Effector CD4-positive, alpha-beta T cell (primary cell): ENCODE results near the gene LAS1L.
"Not testable (repeated sequence)": the region's sequence is repeated elsewhere in the genome, so short reads cannot be mapped to it uniquely, and the experiment has no call there.

Experiments used
- DNase-seq: peaks from one replicate; pipeline ENCODE4 v3.0.0-alpha.2; 2020

Gene LAS1L

DNA sequence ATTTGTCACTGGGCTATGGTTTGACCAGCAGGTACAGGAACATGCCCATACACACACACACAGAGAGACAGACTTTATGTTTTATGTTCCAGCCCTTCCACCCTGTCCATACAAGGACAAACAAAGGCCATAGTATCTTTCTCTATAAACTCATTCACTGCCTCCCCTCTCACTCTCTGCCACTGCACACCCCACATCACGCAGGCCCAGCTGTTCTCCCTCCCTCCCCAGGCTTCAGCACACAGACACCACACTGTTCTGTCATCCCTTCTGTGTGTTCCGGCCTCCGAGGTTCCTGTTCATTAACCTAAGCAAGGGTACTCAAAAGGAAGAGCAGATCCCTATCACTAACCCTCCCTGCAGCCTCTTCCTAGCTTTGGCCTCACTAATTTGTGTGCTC, 17.8 kb downstream of the LAS1L start:
- DNase-seq: no peak

GRCh38 chrX:65513610-65514009, 21.0 kb downstream of the LAS1L start:
- no peak for DNase-seq

DNA sequence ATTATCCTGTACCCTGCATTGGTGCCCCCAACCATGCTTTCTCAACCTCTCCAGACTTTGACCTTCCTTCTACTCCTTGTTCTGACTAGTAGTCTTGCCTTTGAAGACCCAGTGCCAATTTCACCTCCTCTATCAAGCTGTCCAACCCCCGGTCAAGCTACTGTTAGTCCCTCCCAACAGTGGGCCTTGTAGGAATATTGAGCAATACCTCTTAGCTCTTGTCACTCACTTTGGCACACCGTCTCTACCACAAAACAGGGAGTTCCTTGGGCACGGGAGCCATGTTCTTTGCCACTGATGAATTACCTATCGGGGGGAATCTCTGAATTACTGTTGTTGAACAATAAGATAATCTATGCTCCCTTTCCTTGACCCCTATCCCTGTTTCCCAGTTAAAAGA, 25.2 kb downstream of the LAS1L start:
- DNase-seq: no peak

- no peak for DNase-seq
Measured at GRCh38 chrX:65508851-65509250, 25.7 kb downstream of the LAS1L start.

DNA sequence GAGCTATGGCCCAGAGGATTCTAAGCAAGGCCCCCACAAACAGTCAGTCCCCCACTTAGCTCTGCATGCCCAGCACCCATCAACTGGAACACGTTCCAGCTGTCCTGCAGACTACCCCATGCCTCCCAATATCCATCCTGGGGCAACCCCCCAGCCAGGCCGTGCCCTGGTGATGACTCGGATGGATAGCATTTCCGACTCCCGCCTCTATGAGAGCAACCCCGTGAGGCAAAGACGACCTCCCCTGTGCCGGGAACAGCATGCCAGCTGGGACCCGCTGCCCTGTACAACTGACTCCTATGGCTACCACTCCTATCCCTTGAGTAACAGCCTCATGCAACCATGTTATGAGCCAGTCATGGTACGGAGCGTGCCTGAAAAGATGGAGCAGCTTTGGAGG, 32.0 kb downstream of the LAS1L start:
- no peak for DNase-seq

GRCh38 chrX:65493431-65493830, 41.2 kb downstream of the LAS1L start:
- DNase-seq: no peak

DNA sequence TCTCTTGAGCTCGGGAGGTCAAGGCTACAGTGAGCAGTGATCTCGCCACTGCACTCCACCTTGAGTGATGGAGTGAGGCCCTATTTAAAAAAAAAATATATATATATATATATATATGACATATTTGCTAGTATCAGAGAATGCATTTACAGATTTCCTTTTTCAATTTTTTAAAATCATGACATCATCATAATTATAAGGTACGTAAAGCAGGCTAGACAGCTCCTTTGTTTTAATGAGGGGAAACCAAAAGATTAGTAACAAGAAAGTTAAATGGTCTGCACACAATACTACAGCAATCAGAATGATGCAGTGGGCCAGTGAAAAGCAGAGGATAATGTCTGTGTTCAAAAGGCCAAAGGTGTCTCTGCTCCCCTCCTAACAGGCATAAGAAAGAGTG, 43.0 kb downstream of the LAS1L start:
- DNase-seq: no peak

DNA sequence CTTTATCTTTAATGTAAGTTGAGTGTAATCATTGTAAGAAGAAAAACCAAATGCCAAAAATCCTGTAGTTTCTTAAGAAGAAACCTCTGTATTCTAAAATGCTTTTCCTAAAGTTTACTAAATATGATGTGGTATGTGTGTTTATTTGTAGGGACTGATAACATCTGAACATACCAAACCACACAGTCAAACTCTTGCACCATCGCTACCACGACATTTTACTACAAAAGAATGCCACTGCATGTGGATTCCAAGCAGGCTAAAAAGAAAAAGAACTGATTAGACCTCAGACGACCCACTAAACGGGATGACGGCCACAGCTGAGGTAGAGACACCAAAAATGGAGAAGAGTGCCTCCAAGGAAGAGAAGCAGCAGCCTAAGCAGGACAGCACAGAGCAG, 46.1 kb downstream of the LAS1L start:
- no peak for DNase-seq

DNA sequence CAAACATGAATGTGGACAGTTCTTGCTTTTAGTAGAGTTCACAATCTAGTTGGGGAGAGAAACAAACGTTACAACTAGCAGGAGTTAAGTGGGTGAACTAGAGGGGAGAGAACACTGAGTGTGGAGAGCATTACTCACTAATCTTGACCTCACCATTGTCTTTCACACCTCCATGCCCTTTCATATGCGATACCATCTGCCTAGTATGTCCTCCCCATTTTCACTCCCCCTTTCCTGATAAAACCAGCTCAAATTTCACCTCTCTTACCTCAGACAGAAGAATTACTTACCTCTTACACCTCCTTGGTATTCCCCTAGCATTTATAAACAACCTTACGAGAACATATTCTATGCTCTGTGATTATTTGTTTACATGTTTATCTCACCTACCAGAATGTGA, 53.6 kb downstream of the LAS1L start:
- no peak for DNase-seq

GRCh38 chrX:65479102-65479501, 55.5 kb downstream of the LAS1L start:
- DNase-seq: not testable (repeated sequence)

DNA sequence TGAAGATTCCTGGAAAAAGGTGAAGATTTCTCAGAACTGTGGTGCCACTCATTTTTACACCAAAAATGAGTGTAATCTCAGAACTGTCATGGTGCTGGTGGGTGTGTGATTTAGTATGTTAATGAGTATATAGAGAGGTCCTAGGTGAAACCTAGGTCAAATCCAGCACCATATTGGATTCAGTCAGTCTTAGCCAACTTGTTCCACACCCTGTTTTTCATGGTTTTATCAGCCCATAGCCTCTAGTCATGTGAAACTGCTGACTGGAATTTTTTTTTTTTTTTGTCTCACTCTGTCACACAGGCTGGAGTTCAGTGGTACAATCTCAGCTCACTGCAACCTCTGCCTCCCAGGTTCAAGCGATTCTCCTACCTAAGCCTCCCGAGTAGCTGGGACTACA, 58.0 kb downstream of the LAS1L start:
- DNase-seq: no peak

DNA sequence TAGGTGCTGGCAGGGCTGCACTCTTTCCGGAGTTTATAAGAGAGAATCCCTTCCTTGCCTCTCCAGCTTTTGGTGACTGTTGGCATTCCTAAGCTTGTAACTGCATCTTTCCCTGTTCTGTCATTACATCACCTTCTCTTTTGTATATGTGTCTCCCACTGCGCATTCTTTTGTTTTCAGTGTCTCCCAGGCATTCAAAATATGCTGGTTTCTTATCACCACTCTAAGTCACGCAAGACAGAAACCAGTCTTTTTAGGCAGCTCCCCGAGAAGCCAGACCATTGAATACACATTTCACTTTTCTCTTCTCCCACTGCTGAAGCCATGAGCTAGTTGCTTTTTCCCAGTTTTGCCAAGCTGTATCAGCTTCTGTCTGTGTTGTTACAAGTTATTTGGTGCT, 71.0 kb downstream of the LAS1L start:
- DNase-seq: no peak
